A549 (cell line): Measurements from ENCODE around the gene YWHAE. TPM values are rescaled to one million over a fixed set of nuclear protein-coding genes. Genes with fewer than 3 reads are reported as not detected.

Experiments
- ATAC-seq, 2 experiments: fragments of 200-7000 bp in 1 of 2; fragments of >200 bp in 1 of 2; cut with Nextera tagmentation in 1 of 2; cut with Tn5 transposase in 1 of 2; 3 replicates each; pipeline versions ENCODE4 v1.8.0 to v1.9.1; 2018 to 2020; ENCODE audit warnings: mild to moderate bottlenecking in 1 of 2, moderate library complexity in 1 of 2
- CTCF ChIA-PET: fragments of 300-600 bp; sonication (Branson Sonifier 250); formaldehyde crosslinking; extraction: SDS; loops from one replicate; lab custom pipeline; 2021; ENCODE audit warnings: antibody characterized with exemption, inconsistent platforms; lab: Yijun Ruan, JAX
- POLR2A ChIA-PET: fragments of 350-600 bp; formaldehyde crosslinking; extraction: SDS; loops from one replicate; lab custom pipeline; 2021; ENCODE audit warnings: antibody characterized with exemption, inconsistent platforms; lab: Yijun Ruan, JAX
- DNase-seq, 2 experiments: peaks; one replicate each; pipeline versions ENCODE4 v3.0.0 to v3.0.0-alpha.2; 2011 to 2016; ENCODE audit warnings: low read depth in 1 of 2, low spot score in 1 of 2
- FAIRE-seq: peaks from 2 replicates; lab custom pipeline; 2011; peaks lifted over from hg19 to GRCh38; lab: Jason Lieb, UNC
- H3K27ac ChIP-seq, 2 experiments: fragments of >200 bp; sonication (Bioruptor Twin); formaldehyde crosslinking; 3 replicates each; pipeline ENCODE4 v1.5.1; 2016 to 2017
- H3K4me1 ChIP-seq: fragments of >200 bp; sonication (Bioruptor Twin); formaldehyde crosslinking; 3 replicates; pipeline ENCODE4 v1.6.1; 2016
- H3K4me2 ChIP-seq: fragments of >200 bp; sonication (Bioruptor Twin); formaldehyde crosslinking; 3 replicates; pipeline ENCODE4 v1.6.1; 2016
- H3K4me3 ChIP-seq: fragments of >200 bp; sonication (Bioruptor Twin); formaldehyde crosslinking; 3 replicates; pipeline ENCODE4 v1.5.1; 2016
- H3K9me3 ChIP-seq: fragments of >200 bp; sonication (Bioruptor Twin); formaldehyde crosslinking; 3 replicates; pipeline ENCODE4 v1.6.1; 2016
- BHLHE40 ChIP-seq: IDR thresholded peaks from 2 replicates; pipeline ENCODE4 v1.6.1; 2012; ENCODE audit warnings: low read depth, low read length, inconsistent platforms
- CBX2 ChIP-seq: fragments of 200-600 bp; sonication (generic); IDR thresholded peaks from 2 replicates; pipeline ENCODE4 v1.6.1; 2016; ENCODE audit warnings: low read depth, mild to moderate bottlenecking, borderline replicate concordance
- CBX8 ChIP-seq: fragments of 200-600 bp; sonication (generic); IDR thresholded peaks from 2 replicates; pipeline ENCODE4 v1.6.1; 2016
- CHD2 ChIP-seq: fragments of 150-350 bp; IDR thresholded peaks from 2 replicates; pipeline ENCODE4 v1.6.1; 2014; ENCODE audit warnings: low read length; ENCODE audit not compliant: partially characterized antibody
- E2F6 ChIP-seq: IDR thresholded peaks from 2 replicates; pipeline ENCODE4 v1.6.1; 2012; ENCODE audit warnings: low read depth, borderline replicate concordance
- EP300 ChIP-seq, 2 experiments: fragments of >200 bp; sonication (Bioruptor Twin); formaldehyde crosslinking; IDR thresholded peaks; 2 replicates in 1 of 2; 3 replicates in 1 of 2; pipeline ENCODE4 v1.6.1; 2016 to 2017
- FOSB ChIP-seq: fragments of 250-450 bp; sonication (Bioruptor Pico); IDR thresholded peaks from 2 replicates; pipeline ENCODE4 v1.5.0; 2020; ENCODE audit warnings: mild to moderate bottlenecking, moderate library complexity
- FOXS1 ChIP-seq: fragments of 250-450 bp; sonication (Bioruptor Pico); IDR thresholded peaks from 2 replicates; pipeline ENCODE4 v1.5.0; 2020; ENCODE audit warnings: mild to moderate bottlenecking, moderate library complexity
- HES2 ChIP-seq: fragments of >200 bp; sonication (Bioruptor Twin); formaldehyde crosslinking; IDR thresholded peaks from 2 replicates; pipeline ENCODE4 v1.6.1; 2016
- HMGXB4 ChIP-seq: fragments of 250-450 bp; sonication (Bioruptor Pico); IDR thresholded peaks from 2 replicates; pipeline ENCODE4 v1.5.0; 2021; ENCODE audit warnings: mild to moderate bottlenecking, moderate library complexity, borderline replicate concordance
- HOXA7 ChIP-seq: fragments of 250-450 bp; sonication (Bioruptor Pico); IDR thresholded peaks from 2 replicates; pipeline ENCODE4 v1.5.0; 2020; ENCODE audit warnings: mild to moderate bottlenecking, moderate library complexity
- JUNB ChIP-seq: fragments of >200 bp; sonication (Bioruptor Twin); formaldehyde crosslinking; IDR thresholded peaks from 2 replicates; pipeline ENCODE4 v1.6.1; 2016
- KDM5A ChIP-seq: fragments of 200-600 bp; sonication (generic); IDR thresholded peaks from 2 replicates; pipeline ENCODE4 v1.6.1; 2016; ENCODE audit warnings: antibody characterized with exemption, mild to moderate bottlenecking
- MAX ChIP-seq: IDR thresholded peaks from 2 replicates; pipeline ENCODE4 v1.6.1; 2012
- MAZ ChIP-seq: fragments of 150-350 bp; IDR thresholded peaks from 2 replicates; pipeline ENCODE4 v1.6.1; 2014; ENCODE audit warnings: antibody characterized with exemption, low read depth, low read length, borderline replicate concordance
- NFE2L2 ChIP-seq: fragments of 150-350 bp; conservative IDR thresholded peaks from 2 replicates; pipeline ENCODE4 v1.6.1; 2014; ENCODE audit warnings: low read length
- NPAS2 ChIP-seq: fragments of 250-450 bp; sonication (Bioruptor Pico); IDR thresholded peaks from 2 replicates; pipeline ENCODE4 v1.8.0; 2022; ENCODE audit warnings: mild to moderate bottlenecking, moderate library complexity, borderline replicate concordance
- NR3C1 ChIP-seq: fragments of >200 bp; sonication (Bioruptor Twin); formaldehyde crosslinking; IDR thresholded peaks from 3 replicates; pipeline ENCODE4 v1.6.1; 2017
- PBX3 ChIP-seq: IDR thresholded peaks from 2 replicates; pipeline ENCODE4 v1.6.1; 2012
- POLR2A ChIP-seq: IDR thresholded peaks from 2 replicates; pipeline ENCODE4 v1.6.1; 2012; ENCODE audit warnings: mild to moderate bottlenecking, low read length
- RAD21 ChIP-seq, 2 experiments: fragments of >200 bp in 1 of 2; sonication (Bioruptor Twin) in 1 of 2; formaldehyde crosslinking in 1 of 2; IDR thresholded peaks in 1 of 2; conservative IDR thresholded peaks in 1 of 2; 2 replicates in 1 of 2; 3 replicates in 1 of 2; pipeline ENCODE4 v1.6.1; 2012 to 2018; ENCODE audit warnings: inconsistent platforms in 1 of 2
- RARB ChIP-seq: fragments of 250-450 bp; sonication (Bioruptor Pico); IDR thresholded peaks from 2 replicates; pipeline ENCODE4 v1.8.0; 2021; ENCODE audit warnings: mild to moderate bottlenecking, moderate library complexity
- RNF2 ChIP-seq: fragments of 200-600 bp; sonication (generic); IDR thresholded peaks from 2 replicates; pipeline ENCODE4 v1.6.1; 2016; ENCODE audit warnings: low read depth, mild to moderate bottlenecking, antibody characterized with exemption, moderate library complexity, borderline replicate concordance
- SREBF2 ChIP-seq: fragments of 450-650 bp; IDR thresholded peaks from 2 replicates; pipeline ENCODE4 v1.6.1; 2014; ENCODE audit warnings: mild to moderate bottlenecking, moderate library complexity
- USF2 ChIP-seq: fragments of 450-650 bp; IDR thresholded peaks from 2 replicates; pipeline ENCODE4 v1.6.1; 2014; ENCODE audit warnings: antibody characterized with exemption
- ZC3H11A ChIP-seq: fragments of 450-650 bp; IDR thresholded peaks from 2 replicates; pipeline ENCODE4 v1.6.1; 2014; ENCODE audit warnings: antibody characterized with exemption, mild to moderate bottlenecking
- ZFP36 ChIP-seq: fragments of 450-650 bp; IDR thresholded peaks from 2 replicates; pipeline ENCODE4 v1.6.1; 2014; ENCODE audit warnings: borderline replicate concordance; ENCODE audit not compliant: partially characterized antibody
- WGBS: methylation state at CpG from one replicate; pipeline ENCODE4 v1.1.6; 2017; ENCODE audit errors: missing lambda C conversion rate; 5-methylcytosine and 5-hydroxymethylcytosine counted together
- polyA plus RNA-seq, 4 experiments: library from polyadenylated mRNA; depleted of rRNA in 3 of 4; stranded (reverse); fragments of >200 nt; fragmentation: RNase III in 1 of 4; extraction: RNeasy Plus Mini Kit Qiagen cat#74134 plus additional on column Dnase treatment in 1 of 4; gene quantifications; 2 replicates in 3 of 4; 3 replicates in 1 of 4; pipeline ENCODE4 v1.2.3, GENCODE V29; 2011 to 2017

YWHAE gene
- polyA plus RNA-seq, 2 of the 4 experiments (the other 2 are of a cell fraction): 1,284 to 1,548 TPM

GRCh38 chr17:1386265-1386664, 13.8 kb downstream of the YWHAE start:
- H3K27ac ChIP-seq: no peak overlapping the region
- FAIRE-seq (no peak), ATAC-seq (0 out of 6 replicates have a peak, but pooled peaks have one; percentile 11 to 37)

GRCh38 chr17:1385861-1386260, 14.2 kb downstream of the YWHAE start:
- ATAC-seq (no peak), FAIRE-seq (no peak), DNase-seq (no peak)
- no peak overlapping the region for H3K4me3 ChIP-seq
- 44% methylated on average over 2 of the region's 2 CpGs for WGBS
- POLR2A ChIA-PET: interaction anchor here (1.3 to 1.4 kb wide), 2 partner anchors 11 to 14 kb away, joined by 3 to 4 read pairs; partner anchors contain the start of gene YWHAE
- no peak overlapping the region for H3K27ac ChIP-seq
- no peak for TF ChIP-seq RNF2
- no peak for TF ChIP-seq E2F6
- no peak for TF ChIP-seq NR3C1
- TF ChIP-seq ZFP36: no peak
- TF ChIP-seq MAZ: no peak
- TF ChIP-seq BHLHE40: no peak
- no peak for TF ChIP-seq CHD2
- no peak for TF ChIP-seq FOXS1 (CRISPR knock-in tag)
- no peak for TF ChIP-seq POLR2A
- no peak for TF ChIP-seq PBX3
- no peak for TF ChIP-seq CBX8
- no peak for TF ChIP-seq SREBF2
- no peak for TF ChIP-seq HOXA7 (CRISPR knock-in tag)
- TF ChIP-seq CBX2: no peak
- CTCF ChIA-PET: interaction anchor here (0.6 to 13.0 kb wide), 6 partner anchors 9 to 151 kb away, joined by 3 to 115 read pairs (median 5); no protein-coding TSS in a partner anchor
- H3K4me2 ChIP-seq: 0 out of 3 replicates have a peak overlapping the region, but pooled peaks have one; percentile 10
- no peaks in the 10 kb centered on the region for H3K9me3 ChIP-seq
- H3K4me1 ChIP-seq: peaks cover 63% of the 10 kb centered on the region

More at GRCh38 chr17:1386265-1386664, 13.8 kb downstream of the YWHAE start:
- H3K4me3 ChIP-seq: no peak overlapping the region
- H3K4me1 ChIP-seq: peaks cover 63% of the 10 kb centered on the region
- WGBS: 83% methylated on average over 2 of the region's 2 CpGs
- H3K9me3 ChIP-seq: no peaks in the 10 kb centered on the region
- TF ChIP-seq MAX (no peak), BHLHE40 (no peak), FOXS1 (CRISPR knock-in tag) (no peak), USF2 (no peak), EP300 (IDR thresholded peaks at IDR 0.05) (no peak), NPAS2 (CRISPR knock-in tag) (no peak), ZC3H11A (no peak), KDM5A (no peak), RAD21 (conservative IDR thresholded peaks at IDR 0.05 in 1 of 2, IDR thresholded peaks at IDR 0.05 in 1 of 2) (no peak), JUNB (no peak), E2F6 (no peak), HOXA7 (CRISPR knock-in tag) (no peak), ZFP36 (no peak), NFE2L2 (no peak), HES2 (no peak), HMGXB4 (CRISPR knock-in tag) (no peak), RARB (no peak), FOSB (CRISPR knock-in tag) (no peak), CBX8 (no peak)
- POLR2A ChIA-PET: interaction anchor here (1.3 to 1.4 kb wide), 2 partner anchors 11 to 13 kb away, joined by 3 to 4 read pairs; partner anchors contain the start of gene YWHAE
- CTCF ChIA-PET: interaction anchor here (0.6 to 13.0 kb wide), 7 partner anchors 9 to 151 kb away, joined by 3 to 115 read pairs (median 4); no protein-coding TSS in a partner anchor
- DNase-seq: no peak
- no peak overlapping the region for H3K4me2 ChIP-seq
